DND-41 (cell line): Measurements from ENCODE around the gene VSTM5.

Source experiments
- EZH2 ChIP-seq: IDR thresholded peaks from 3 replicates; pipeline ENCODE4 v1.6.1; 2012; ENCODE audit warnings: borderline replicate concordance, low read depth, mild to moderate bottlenecking, moderate library complexity, low read length, inconsistent platforms; ENCODE audit not compliant: severe bottlenecking
- TF ChIP-seq, protein P1 (sequence below): IDR thresholded peaks from 2 replicates; pipeline ENCODE4 v1.5.1; 2012; ENCODE audit warnings: borderline replicate concordance, low read length, moderate library complexity, mild to moderate bottlenecking; ENCODE audit not compliant: poor library complexity, severe bottlenecking; ENCODE audit errors: extremely low read depth

DNA sequence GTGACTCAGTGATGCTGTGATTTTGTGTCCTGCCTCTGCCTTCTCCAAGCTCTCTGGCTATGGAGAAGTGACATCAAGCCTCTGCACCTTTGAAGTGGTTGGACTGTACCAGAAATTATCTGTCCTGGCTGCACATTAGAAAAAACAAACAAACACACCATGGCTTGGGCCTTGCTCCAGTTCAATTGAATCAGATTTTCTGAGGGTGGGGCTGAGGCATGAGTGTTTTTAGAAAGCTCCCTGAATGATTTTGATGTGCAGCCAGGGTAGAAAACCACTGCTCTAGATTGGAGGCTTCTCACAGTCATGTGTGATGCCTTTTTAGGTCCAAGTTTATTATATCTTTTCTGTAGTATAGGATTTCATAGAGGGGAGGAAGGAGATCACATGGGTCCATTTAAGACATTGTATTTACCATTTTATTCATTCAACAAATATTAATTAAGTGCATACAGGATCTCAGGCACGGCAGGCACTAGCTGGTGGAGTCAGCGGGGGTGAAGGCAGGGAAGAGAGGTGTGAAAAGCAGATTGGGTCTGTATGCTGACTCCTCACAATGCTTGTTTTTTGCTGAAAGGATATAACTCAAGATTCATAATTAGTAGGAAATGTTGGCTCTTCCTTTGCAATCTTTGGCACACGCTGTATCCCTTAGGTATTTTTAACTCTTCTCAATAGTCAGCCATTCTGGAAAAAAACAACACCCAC is 7.1 kb upstream of the VSTM5 start:
- no peak for TF ChIP-seq EZH2
- TF ChIP-seq, protein P1, sequence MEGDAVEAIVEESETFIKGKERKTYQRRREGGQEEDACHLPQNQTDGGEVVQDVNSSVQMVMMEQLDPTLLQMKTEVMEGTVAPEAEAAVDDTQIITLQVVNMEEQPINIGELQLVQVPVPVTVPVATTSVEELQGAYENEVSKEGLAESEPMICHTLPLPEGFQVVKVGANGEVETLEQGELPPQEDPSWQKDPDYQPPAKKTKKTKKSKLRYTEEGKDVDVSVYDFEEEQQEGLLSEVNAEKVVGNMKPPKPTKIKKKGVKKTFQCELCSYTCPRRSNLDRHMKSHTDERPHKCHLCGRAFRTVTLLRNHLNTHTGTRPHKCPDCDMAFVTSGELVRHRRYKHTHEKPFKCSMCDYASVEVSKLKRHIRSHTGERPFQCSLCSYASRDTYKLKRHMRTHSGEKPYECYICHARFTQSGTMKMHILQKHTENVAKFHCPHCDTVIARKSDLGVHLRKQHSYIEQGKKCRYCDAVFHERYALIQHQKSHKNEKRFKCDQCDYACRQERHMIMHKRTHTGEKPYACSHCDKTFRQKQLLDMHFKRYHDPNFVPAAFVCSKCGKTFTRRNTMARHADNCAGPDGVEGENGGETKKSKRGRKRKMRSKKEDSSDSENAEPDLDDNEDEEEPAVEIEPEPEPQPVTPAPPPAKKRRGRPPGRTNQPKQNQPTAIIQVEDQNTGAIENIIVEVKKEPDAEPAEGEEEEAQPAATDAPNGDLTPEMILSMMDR = no peak
